Neural cell (in vitro differentiated cells): ENCODE results near the gene NKD1. TPM values are rescaled to one million over a fixed set of nuclear protein-coding genes. Genes with fewer than 3 reads are reported as not detected.

ENCODE experiments used
- H2AFZ ChIP-seq: fragments of 200-600, 300-800 bp; sonication (generic), shearing (Covaris generic); 2 replicates; pipeline ENCODE4 v1.6.0; 2014; ENCODE audit warnings: low read depth, mild to moderate bottlenecking, antibody characterized with exemption, low read length, moderate library complexity
- H3F3A ChIP-seq: fragments of 200-600 bp; shearing (Covaris generic); 2 replicates; pipeline ENCODE4 v1.6.1; 2016; ENCODE audit warnings: mild to moderate bottlenecking, moderate library complexity, mixed read lengths, antibody characterized with exemption, low read length; ENCODE audit not compliant: insufficient read depth, poor library complexity, severe bottlenecking
- H3K27ac ChIP-seq: fragments of 200-600, 300-800 bp; sonication (generic), shearing (Covaris generic); 2 replicates; pipeline ENCODE4 v1.5.1; 2014; ENCODE audit warnings: mild to moderate bottlenecking, low read length, moderate library complexity
- H3K27me3 ChIP-seq: fragments of 300-800, 200-600 bp; sonication (generic), shearing (Covaris generic); 2 replicates; pipeline ENCODE4 v1.6.0; 2014; ENCODE audit warnings: mild to moderate bottlenecking, low read depth, low read length, moderate library complexity; ENCODE audit not compliant: insufficient read depth
- H3K36me3 ChIP-seq: fragments of 300-800, 200-600 bp; sonication (generic), shearing (Covaris generic); 2 replicates; pipeline ENCODE4 v1.5.1; 2014; ENCODE audit warnings: mild to moderate bottlenecking, antibody characterized with exemption, low read length, moderate library complexity; ENCODE audit not compliant: insufficient read depth
- H3K4me2 ChIP-seq: fragments of 300-800, 200-600 bp; sonication (generic), shearing (Covaris generic); 2 replicates; pipeline ENCODE4 v1.6.0; 2014; ENCODE audit warnings: mild to moderate bottlenecking, low read length
- H3K4me3 ChIP-seq: fragments of 300-800, 200-600 bp; sonication (generic), shearing (Covaris generic); 2 replicates; pipeline ENCODE4 v1.5.1; 2014; ENCODE audit warnings: mild to moderate bottlenecking, low read length, moderate library complexity
- H3K79me2 ChIP-seq: fragments of 200-600 bp; shearing (Covaris generic); replicated peaks from 2 replicates; pipeline ENCODE4 v1.6.0; 2014; ENCODE audit warnings: mild to moderate bottlenecking, low read length, moderate library complexity; ENCODE audit not compliant: insufficient read depth
- H3K9ac ChIP-seq: fragments of 300-800, 200-600 bp; sonication (generic), shearing (Covaris generic); 2 replicates; pipeline ENCODE4 v1.6.1; 2016; ENCODE audit warnings: mild to moderate bottlenecking, low read length, mixed read lengths
- H3K9me2 ChIP-seq: fragments of 200-600 bp; shearing (Covaris generic); 2 replicates; pipeline ENCODE4 v1.6.1; 2016; ENCODE audit warnings: mild to moderate bottlenecking, low read length, mixed read lengths; ENCODE audit not compliant: insufficient read depth
- H3K9me3 ChIP-seq: fragments of 200-600, 300-800 bp; sonication (generic), shearing (Covaris generic); 2 replicates; pipeline ENCODE4 v1.6.1; 2016; ENCODE audit warnings: mild to moderate bottlenecking, mixed run types, low read length, moderate library complexity, mixed read lengths
- H4K20me1 ChIP-seq: fragments of 200-600 bp; shearing (Covaris generic); 2 replicates; pipeline ENCODE4 v1.6.1; 2016; ENCODE audit warnings: mild to moderate bottlenecking, mixed run types; ENCODE audit not compliant: insufficient read depth
- EP300 ChIP-seq: fragments of 450-650 bp; conservative IDR thresholded peaks from 2 replicates; pipeline ENCODE4 v1.6.1; 2014; ENCODE audit warnings: antibody characterized with exemption, mild to moderate bottlenecking, moderate library complexity; ENCODE audit not compliant: poor library complexity, severe bottlenecking
- EZH2 ChIP-seq: fragments of 200-600, 300-800 bp; shearing (Covaris generic), sonication (generic); IDR thresholded peaks from 2 replicates; pipeline ENCODE4 v1.6.1; 2014; ENCODE audit warnings: antibody characterized with exemption, low read length, borderline replicate concordance, mild to moderate bottlenecking; ENCODE audit not compliant: insufficient read depth, poor library complexity, severe bottlenecking
- MXI1 ChIP-seq: fragments of 450-650 bp; conservative IDR thresholded peaks from 2 replicates; pipeline ENCODE4 v1.6.1; 2014; ENCODE audit warnings: antibody characterized with exemption, mild to moderate bottlenecking; ENCODE audit not compliant: poor library complexity, severe bottlenecking
- POLR2AphosphoS5 ChIP-seq: IDR thresholded peaks from 2 replicates; pipeline ENCODE4 v1.6.1; 2012
- RAD21 ChIP-seq: fragments of 450-650 bp; conservative IDR thresholded peaks from 2 replicates; pipeline ENCODE4 v1.6.1; 2014; ENCODE audit warnings: antibody characterized with exemption, mild to moderate bottlenecking, moderate library complexity
- SMC3 ChIP-seq: fragments of 450-650 bp; conservative IDR thresholded peaks from 2 replicates; pipeline ENCODE4 v1.6.1; 2014; ENCODE audit warnings: antibody characterized with exemption, mild to moderate bottlenecking, moderate library complexity; ENCODE audit not compliant: poor library complexity
- TAF1 ChIP-seq: IDR thresholded peaks from 2 replicates; pipeline ENCODE4 v1.6.1; 2012; ENCODE audit warnings: low read depth
- polyA plus RNA-seq: library from polyadenylated mRNA; depleted of rRNA; stranded (reverse); fragments of >200 nt; gene quantifications from 2 replicates; pipeline ENCODE4 v1.2.3, GENCODE V29; 2014
- TF ChIP-seq, protein P1 (sequence below): IDR thresholded peaks from 2 replicates; pipeline ENCODE4 v1.6.1; 2012; ENCODE audit warnings: borderline replicate concordance
- TF ChIP-seq, protein P2 (sequence below): fragments of 450-650 bp; IDR thresholded peaks from 2 replicates; pipeline ENCODE4 v1.5.1; 2014; ENCODE audit warnings: antibody characterized with exemption, mild to moderate bottlenecking, moderate library complexity; ENCODE audit not compliant: poor library complexity, severe bottlenecking

The NKD1 gene
- polyA plus RNA-seq, 1 donor from 2014 or later: 1.1 TPM

DNA sequence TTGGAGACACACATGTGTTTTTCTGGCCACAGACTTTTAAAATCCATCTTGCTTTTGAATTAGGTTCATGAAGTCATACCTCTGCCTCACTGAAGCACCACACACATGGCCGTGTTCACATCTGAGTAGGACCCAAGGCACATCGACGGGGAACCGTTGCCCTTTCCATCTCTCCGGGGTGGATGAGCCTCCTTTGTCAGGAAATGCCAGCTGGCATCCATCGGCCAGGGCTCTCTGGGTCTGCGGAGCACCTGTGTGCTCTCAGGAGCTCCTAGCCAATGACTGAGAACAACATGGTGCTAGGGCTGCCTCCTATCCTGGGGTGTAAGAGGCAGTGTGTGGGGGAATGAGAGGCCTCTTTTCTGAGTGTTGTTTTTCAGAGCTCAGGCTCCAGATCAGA is 24.5 kb upstream of the NKD1 start:
- Histone ChIP-seq H3K9ac (no peak overlapping the region), H2AFZ (no peak overlapping the region), H3K4me2 (no peak overlapping the region), H3K27me3 (no peaks in the 10 kb centered on the region), H3K4me3 (no peak overlapping the region), H3F3A (no peaks in the 10 kb centered on the region), H4K20me1 (no peaks in the 10 kb centered on the region), H3K27ac (no peak overlapping the region), H3K79me2 (no peaks in the 10 kb centered on the region), H3K9me3 (no peaks in the 10 kb centered on the region), H3K36me3 (no peaks in the 10 kb centered on the region), H3K9me2 (no peaks in the 10 kb centered on the region)
- no peak for TF ChIP-seq EP300
- TF ChIP-seq, protein P1, sequence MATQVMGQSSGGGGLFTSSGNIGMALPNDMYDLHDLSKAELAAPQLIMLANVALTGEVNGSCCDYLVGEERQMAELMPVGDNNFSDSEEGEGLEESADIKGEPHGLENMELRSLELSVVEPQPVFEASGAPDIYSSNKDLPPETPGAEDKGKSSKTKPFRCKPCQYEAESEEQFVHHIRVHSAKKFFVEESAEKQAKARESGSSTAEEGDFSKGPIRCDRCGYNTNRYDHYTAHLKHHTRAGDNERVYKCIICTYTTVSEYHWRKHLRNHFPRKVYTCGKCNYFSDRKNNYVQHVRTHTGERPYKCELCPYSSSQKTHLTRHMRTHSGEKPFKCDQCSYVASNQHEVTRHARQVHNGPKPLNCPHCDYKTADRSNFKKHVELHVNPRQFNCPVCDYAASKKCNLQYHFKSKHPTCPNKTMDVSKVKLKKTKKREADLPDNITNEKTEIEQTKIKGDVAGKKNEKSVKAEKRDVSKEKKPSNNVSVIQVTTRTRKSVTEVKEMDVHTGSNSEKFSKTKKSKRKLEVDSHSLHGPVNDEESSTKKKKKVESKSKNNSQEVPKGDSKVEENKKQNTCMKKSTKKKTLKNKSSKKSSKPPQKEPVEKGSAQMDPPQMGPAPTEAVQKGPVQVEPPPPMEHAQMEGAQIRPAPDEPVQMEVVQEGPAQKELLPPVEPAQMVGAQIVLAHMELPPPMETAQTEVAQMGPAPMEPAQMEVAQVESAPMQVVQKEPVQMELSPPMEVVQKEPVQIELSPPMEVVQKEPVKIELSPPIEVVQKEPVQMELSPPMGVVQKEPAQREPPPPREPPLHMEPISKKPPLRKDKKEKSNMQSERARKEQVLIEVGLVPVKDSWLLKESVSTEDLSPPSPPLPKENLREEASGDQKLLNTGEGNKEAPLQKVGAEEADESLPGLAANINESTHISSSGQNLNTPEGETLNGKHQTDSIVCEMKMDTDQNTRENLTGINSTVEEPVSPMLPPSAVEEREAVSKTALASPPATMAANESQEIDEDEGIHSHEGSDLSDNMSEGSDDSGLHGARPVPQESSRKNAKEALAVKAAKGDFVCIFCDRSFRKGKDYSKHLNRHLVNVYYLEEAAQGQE: no peak
- no peak for TF ChIP-seq TAF1
- TF ChIP-seq EZH2: no peak
- TF ChIP-seq, protein P2, sequence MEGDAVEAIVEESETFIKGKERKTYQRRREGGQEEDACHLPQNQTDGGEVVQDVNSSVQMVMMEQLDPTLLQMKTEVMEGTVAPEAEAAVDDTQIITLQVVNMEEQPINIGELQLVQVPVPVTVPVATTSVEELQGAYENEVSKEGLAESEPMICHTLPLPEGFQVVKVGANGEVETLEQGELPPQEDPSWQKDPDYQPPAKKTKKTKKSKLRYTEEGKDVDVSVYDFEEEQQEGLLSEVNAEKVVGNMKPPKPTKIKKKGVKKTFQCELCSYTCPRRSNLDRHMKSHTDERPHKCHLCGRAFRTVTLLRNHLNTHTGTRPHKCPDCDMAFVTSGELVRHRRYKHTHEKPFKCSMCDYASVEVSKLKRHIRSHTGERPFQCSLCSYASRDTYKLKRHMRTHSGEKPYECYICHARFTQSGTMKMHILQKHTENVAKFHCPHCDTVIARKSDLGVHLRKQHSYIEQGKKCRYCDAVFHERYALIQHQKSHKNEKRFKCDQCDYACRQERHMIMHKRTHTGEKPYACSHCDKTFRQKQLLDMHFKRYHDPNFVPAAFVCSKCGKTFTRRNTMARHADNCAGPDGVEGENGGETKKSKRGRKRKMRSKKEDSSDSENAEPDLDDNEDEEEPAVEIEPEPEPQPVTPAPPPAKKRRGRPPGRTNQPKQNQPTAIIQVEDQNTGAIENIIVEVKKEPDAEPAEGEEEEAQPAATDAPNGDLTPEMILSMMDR: no peak
- TF ChIP-seq RAD21: no peak
- TF ChIP-seq MXI1: no peak
- TF ChIP-seq POLR2AphosphoS5: no peak

DNA sequence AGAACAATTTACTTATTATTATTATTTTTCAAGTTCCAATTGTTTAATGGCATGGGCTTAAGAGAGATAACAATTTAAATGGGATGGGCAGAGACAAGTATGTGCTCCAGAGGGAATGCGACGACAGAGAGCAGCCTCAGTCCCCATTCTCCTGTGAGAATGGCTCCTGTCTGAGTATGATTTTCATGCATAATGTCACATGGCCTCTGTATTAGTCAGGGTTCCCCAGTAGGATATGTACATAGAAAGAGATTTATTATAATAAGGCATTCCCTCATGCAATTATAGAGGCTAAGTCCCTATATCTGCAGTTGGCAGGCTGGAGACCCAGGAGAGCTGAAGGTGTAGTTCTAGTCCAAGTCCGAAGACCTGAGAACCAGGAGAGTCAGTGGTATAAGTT is 22.9 kb upstream of the NKD1 start:
- Histone ChIP-seq H3K4me3 (no peak overlapping the region), H4K20me1 (no peaks in the 10 kb centered on the region), H3K9me2 (no peaks in the 10 kb centered on the region), H3K9me3 (no peaks in the 10 kb centered on the region), H3K36me3 (no peaks in the 10 kb centered on the region), H3K27me3 (no peaks in the 10 kb centered on the region), H3K9ac (no peak overlapping the region), H2AFZ (no peak overlapping the region), H3K4me2 (no peak overlapping the region), H3K27ac (no peak overlapping the region), H3F3A (no peaks in the 10 kb centered on the region), H3K79me2 (no peaks in the 10 kb centered on the region)
- TF ChIP-seq TAF1: no peak
- TF ChIP-seq, protein P2: no peak
- TF ChIP-seq MXI1: no peak
- no peak for TF ChIP-seq EZH2
- TF ChIP-seq SMC3: no peak
- TF ChIP-seq, protein P1: no peak
- TF ChIP-seq POLR2AphosphoS5: no peak
- no peak for TF ChIP-seq EP300
- TF ChIP-seq RAD21: no peak
